Measurements from ENCODE around the gene SORL1-AS1.
"Not testable (repeated sequence)": the region's sequence is repeated elsewhere in the genome, so short reads cannot be mapped to it uniquely, and the experiment has no call there.

The SORL1-AS1 gene

GRCh38 chr11:121412000-121412587 is 40.7 kb downstream of the SORL1-AS1 start:
- Histone ChIP-seq H3K36me3 (no peaks in the 10 kb centered on the region), H3K4me1 (peaks cover 3% of the 10 kb centered on the region in 2 donors), H3K27me3 (no peaks in the 10 kb centered on the region), H3K27ac (no peak overlapping the region), H3K4me3 (no peak overlapping the region), H3K9me3 (no peaks in the 10 kb centered on the region)
- TF ChIP-seq CTCF (IDR thresholded peaks at IDR 0.05 in 4 of 5, conservative IDR thresholded peaks at IDR 0.05 in 1 of 5) (no peak), POLR2A (IDR thresholded peaks at IDR 0.05) (no peak)
- ATAC-seq (no peak), DNase-seq (no peak)
- in situ Hi-C loops (cut with MboI; ENCODE audit: low sequenced_read_pairs in 4 of 4) = no loop called here
- intact Hi-C loops (cut with DNase I; ENCODE audit: low total_unique reads) = no loop called here

GRCh38 chr11:121411330-121411729 is 41.4 kb downstream of the SORL1-AS1 start:
- intact Hi-C loops (cut with DNase I; ENCODE audit: low total_unique reads); H3K4me1 ChIP-seq; H3K4me3 ChIP-seq: not testable (repeated sequence)

GRCh38 chr11:121410041-121410440 is 42.7 kb downstream of the SORL1-AS1 start:
- H3K27me3 ChIP-seq; ATAC-seq; H3K4me3 ChIP-seq; in situ Hi-C loops (cut with MboI; ENCODE audit: low sequenced_read_pairs in 4 of 4); DNase-seq; H3K9me3 ChIP-seq; intact Hi-C loops (cut with DNase I; ENCODE audit: low total_unique reads); H3K36me3 ChIP-seq; H3K27ac ChIP-seq; H3K4me1 ChIP-seq: not testable (repeated sequence)

More at GRCh38 chr11:121411330-121411729, 41.4 kb downstream of the SORL1-AS1 start:
- ATAC-seq; H3K27ac ChIP-seq; H3K36me3 ChIP-seq; in situ Hi-C loops (cut with MboI; ENCODE audit: low sequenced_read_pairs in 4 of 4); DNase-seq; H3K9me3 ChIP-seq; H3K27me3 ChIP-seq: not testable (repeated sequence)

- no peak for ATAC-seq
- DNase-seq = no peak
- H3K9me3 ChIP-seq = no peaks in the 10 kb centered on the region
- H3K4me3 ChIP-seq = no peak overlapping the region
- H3K27me3 ChIP-seq = no peaks in the 10 kb centered on the region
- no peaks in the 10 kb centered on the region for H3K36me3 ChIP-seq
- H3K4me1 ChIP-seq = no peaks in the 10 kb centered on the region
- TF ChIP-seq CTCF (IDR thresholded peaks at IDR 0.05 in 4 of 5, conservative IDR thresholded peaks at IDR 0.05 in 1 of 5) (no peak), POLR2A (IDR thresholded peaks at IDR 0.05) (no peak)
- intact Hi-C loops (cut with DNase I; ENCODE audit: low total_unique reads) (no loop called here), in situ Hi-C loops (cut with MboI; ENCODE audit: low sequenced_read_pairs in 4 of 4) (no loop called here)
- H3K27ac ChIP-seq = no peak overlapping the region
These were observed 43.9 kb downstream of the SORL1-AS1 start for GRCh38 chr11:121408830-121409229.

GRCh38 chr11:121406291-121406690 is 46.5 kb downstream of the SORL1-AS1 start:
- Histone ChIP-seq H3K27ac (no peak overlapping the region), H3K4me1 (no peaks in the 10 kb centered on the region), H3K27me3 (no peaks in the 10 kb centered on the region), H3K36me3 (no peaks in the 10 kb centered on the region), H3K9me3 (no peaks in the 10 kb centered on the region), H3K4me3 (no peak overlapping the region)
- in situ Hi-C loops (cut with MboI; ENCODE audit: low sequenced_read_pairs in 4 of 4) (no loop called here), intact Hi-C loops (cut with DNase I; ENCODE audit: low total_unique reads) (no loop called here)
- no peak for ATAC-seq
- no peak for DNase-seq
- TF ChIP-seq CTCF (IDR thresholded peaks at IDR 0.05 in 4 of 5, conservative IDR thresholded peaks at IDR 0.05 in 1 of 5) (no peak), POLR2A (IDR thresholded peaks at IDR 0.05) (no peak)

GRCh38 chr11:121405646-121406045 is 47.1 kb downstream of the SORL1-AS1 start:
- in situ Hi-C loops (cut with MboI; ENCODE audit: low sequenced_read_pairs in 4 of 4) = no loop called here

More at GRCh38 chr11:121405646-121406045, 47.1 kb downstream of the SORL1-AS1 start:
- no peak for TF ChIP-seq CTCF (IDR thresholded peaks at IDR 0.05 in 4 of 5, conservative IDR thresholded peaks at IDR 0.05 in 1 of 5)
- no peak for TF ChIP-seq POLR2A (IDR thresholded peaks at IDR 0.05)
- ATAC-seq = no peak
- intact Hi-C loops (cut with DNase I; ENCODE audit: low total_unique reads) = no loop called here
- H3K27me3 ChIP-seq = no peaks in the 10 kb centered on the region
- no peak overlapping the region for H3K4me3 ChIP-seq
- no peaks in the 10 kb centered on the region for H3K4me1 ChIP-seq
- DNase-seq = no peak
- no peaks in the 10 kb centered on the region for H3K9me3 ChIP-seq
- H3K27ac ChIP-seq = no peak overlapping the region
- H3K36me3 ChIP-seq = no peaks in the 10 kb centered on the region

Measured in gastrocnemius medialis (tissue), 4 donors.